Cerebellar nuclear complex (tissue), 1 donor: ENCODE results near the gene VEGFA.

Source experiments
- DNase-seq, 2 experiments: peaks; one replicate each; lab custom pipeline; 2025; lab: John Stamatoyannopoulos, UW

VEGFA gene

DNA sequence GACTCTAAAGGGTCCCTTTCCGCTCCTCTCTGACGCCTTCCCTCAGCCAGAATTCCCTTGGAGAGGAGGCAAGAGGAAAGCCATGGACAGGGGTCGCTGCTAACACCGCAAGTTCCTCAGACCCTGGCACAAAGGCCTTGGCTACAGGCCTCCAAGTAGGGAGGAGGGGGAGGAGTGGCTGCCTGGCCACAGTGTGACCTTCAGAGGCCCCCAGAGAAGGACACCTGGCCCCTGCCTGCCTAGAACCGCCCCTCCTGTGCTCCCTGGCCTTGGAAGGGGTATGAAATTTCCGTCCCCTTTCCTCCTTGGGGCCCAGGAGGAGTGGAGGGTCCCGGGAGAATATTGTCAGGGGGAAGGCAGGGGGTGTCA, 2.7 kb downstream of the VEGFA start:
- no peak for DNase-seq

DNA sequence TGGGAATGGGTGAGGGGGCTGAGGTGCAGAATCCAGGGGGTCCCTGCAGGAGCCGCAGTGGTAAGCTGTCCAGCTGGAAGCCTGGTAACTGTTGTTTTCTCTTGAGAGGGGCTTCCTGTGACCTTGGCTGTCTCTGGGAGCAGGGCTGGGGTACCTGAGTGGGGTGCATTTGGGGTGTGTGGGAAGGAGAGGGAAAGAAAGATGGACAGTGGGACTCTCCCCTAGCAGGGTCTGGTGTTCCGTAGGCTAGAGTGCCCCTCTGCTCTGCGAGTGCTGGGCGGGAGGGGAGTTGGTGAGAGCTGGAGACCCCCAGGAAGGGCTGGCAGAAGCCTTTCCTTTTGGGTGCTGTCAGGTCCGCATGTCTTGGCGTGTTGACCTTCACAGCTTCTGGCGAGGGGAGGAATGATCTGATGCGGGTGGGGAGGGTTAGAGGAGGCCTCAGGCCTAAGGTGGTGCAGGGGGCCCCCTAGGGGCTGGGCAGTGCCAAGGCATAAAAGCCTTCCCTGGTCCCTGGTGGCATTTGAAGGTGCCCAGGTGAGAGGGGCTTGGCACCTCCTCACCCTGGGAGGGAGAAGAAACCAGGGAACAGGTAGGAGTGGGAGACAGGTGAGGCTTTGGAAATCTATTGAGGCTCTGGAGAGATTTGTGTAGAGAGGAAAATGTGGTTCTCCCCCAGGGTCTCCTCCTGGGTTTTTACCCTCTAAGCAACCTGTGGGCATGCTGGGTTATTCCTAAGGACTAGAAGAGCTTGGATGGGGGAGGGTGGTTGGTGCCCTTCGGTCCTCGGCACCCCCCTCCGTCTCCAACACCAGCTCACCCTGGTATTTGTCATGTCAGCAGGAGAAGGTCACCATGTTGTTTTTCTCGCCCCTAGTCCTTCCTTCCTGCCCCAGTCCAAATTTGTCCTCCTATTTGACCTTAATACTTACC, 3.3 kb downstream of the VEGFA start:
- DNase-seq: no peak

DNA sequence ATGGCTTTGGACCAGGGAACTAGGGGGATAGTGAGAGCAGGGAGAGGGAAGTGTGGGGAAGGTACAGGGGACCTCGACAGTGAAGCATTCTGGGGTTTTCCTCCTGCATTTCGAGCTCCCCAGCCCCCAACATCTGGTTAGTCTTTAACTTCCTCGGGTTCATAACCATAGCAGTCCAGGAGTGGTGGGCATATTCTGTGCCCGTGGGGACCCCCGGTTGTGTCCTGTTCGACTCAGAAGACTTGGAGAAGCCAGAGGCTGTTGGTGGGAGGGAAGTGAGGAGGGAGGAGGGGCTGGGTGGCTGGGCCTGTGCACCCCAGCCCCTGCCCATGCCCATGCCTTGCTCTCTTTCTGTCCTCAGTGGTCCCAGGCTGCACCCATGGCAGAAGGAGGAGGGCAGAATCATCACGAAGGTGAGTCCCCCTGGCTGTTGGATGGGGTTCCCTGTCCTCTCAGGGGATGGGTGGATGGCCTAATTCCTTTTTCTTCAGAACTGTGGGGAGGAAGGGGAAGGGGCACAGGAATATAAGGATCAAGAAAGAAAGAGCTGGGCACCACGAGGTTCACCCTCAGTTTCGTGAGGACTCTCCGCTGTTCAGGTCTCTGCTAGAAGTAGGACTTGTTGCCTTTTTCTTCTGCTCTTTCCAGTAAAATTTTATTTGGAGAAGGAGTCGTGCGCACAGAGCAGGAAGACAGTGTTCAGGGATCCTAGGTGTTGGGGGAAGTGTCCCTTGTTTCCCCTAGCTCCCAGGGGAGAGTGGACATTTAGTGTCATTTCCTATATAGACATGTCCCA, 4.2 kb downstream of the VEGFA start:
- DNase-seq: no peak

DNA sequence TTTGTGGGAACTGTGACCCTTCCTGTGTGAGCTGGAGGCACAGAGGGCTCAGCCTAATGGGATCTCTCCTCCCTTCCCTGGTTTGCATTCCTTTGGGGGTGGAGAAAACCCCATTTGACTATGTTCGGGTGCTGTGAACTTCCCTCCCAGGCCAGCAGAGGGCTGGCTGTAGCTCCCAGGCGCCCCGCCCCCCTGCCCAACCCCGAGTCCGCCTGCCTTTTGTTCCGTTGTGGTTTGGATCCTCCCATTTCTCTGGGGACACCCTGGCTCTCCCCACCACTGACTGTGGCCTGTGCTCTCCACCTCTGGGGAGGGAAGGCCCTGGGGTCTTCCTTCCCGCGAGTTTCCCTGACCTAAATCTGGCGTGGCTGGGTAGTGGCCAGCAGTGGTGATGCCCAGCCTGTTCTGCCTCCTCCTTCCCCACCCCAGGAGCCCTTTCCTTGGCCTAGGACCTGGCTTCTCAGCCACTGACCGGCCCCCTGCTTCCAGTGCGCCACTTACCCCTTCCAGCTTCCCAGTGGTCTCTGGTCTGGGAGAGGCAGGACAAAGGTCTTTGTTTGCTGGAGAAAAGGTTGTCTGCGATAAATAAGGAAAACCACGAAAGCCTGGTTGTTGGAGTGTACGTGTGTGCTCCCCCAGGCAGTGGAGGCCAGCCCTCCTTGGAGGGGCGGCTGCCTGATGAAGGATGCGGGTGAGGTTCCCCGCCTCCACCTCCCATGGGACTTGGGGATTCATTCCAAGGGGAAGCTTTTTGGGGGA, 4.9 kb downstream of the VEGFA start:
- peak in 1 of 2 experiments; percentile 12 for DNase-seq

DNA sequence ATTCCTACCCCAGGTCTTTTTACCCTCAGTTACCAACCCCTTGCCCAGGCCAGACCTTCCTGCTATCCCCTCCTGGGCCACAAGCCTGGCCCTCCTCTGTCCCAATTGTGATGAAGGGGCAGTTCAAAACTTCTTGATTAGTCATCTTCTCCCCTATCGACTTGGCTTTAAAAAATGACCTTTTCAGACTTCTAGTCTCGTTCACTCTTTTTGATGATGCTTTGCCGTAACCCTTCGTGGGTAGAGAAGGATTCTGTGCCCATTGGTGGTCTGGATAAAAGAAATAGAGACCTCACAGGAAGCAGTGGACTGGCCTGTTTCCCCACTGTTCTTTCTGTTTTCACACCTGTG, 5.5 kb downstream of the VEGFA start:
- DNase-seq: no peak

DNA sequence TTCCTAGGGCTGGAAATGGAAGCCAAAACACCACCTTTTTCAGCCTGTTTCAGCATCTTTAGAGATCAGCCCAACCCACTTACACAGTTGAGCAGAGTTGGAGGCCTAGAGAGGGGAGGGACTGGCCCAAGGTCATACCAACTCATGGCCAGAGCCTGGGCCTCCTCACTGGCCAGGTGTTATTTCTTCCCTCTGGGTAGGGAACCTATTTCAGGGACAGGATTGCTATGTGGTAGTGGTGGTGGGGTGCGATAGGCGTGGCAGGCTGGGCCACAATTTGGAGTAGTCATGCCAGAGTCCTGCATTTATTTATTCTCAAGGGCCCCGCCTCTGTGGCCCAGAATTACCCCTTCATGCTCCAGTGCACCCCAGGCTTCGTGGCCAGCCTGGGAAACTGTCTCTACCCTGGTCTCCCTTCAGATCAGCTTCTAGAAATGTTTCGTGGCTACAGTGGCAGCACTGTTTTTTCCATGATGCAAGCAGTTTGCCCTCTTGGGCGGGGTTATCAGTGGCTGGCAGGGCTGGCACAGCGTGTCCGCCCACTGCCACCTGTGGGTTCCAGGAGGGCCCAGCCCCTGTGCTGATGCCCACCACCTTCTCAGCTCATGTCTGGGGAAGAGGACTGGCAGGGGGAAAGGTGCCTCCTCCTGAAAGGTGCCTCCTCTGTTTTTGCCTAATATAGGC, 6.2 kb downstream of the VEGFA start:
- no peak for DNase-seq

DNA sequence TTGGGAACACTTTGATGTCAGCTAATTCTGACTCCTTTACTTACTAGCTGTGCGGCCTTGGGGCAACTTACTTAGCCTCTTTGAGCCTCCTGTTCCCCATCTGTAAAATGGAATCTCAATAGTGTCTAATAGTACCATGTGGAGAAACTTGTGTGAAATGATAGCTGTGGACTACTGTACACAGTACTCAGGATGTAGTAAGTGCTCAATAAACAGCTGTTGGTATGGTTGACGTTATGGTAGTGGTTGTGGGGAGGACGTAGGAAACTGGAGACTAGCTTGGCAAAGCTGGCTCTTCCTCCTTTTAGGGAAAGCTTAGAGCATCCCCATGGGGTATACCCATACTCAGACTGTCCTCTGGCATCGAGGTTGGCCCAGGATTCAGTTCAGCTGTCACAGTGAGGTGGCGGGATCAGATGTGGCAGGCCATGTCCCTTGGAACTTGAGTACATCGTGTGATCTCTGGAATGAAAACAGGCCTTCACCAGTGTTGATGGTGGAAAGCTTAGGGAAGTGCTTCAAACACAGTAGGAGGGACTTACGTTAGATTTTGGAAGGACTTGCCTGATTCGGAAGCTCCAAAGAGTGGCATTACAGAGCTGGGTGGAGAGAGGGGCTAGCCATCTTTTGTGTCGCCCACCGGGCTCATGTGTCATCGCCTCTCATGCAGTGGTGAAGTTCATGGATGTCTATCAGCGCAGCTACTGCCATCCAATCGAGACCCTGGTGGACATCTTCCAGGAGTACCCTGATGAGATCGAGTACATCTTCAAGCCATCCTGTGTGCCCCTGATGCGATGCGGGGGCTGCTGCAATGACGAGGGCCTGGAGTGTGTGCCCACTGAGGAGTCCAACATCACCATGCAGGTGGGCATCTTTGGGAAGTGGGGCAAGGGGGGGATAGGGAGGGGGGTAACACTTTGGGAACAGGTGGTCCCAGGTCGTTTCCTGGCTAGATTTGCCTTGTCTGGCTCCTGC, 7.1 kb downstream of the VEGFA start:
- no peak for DNase-seq

DNA sequence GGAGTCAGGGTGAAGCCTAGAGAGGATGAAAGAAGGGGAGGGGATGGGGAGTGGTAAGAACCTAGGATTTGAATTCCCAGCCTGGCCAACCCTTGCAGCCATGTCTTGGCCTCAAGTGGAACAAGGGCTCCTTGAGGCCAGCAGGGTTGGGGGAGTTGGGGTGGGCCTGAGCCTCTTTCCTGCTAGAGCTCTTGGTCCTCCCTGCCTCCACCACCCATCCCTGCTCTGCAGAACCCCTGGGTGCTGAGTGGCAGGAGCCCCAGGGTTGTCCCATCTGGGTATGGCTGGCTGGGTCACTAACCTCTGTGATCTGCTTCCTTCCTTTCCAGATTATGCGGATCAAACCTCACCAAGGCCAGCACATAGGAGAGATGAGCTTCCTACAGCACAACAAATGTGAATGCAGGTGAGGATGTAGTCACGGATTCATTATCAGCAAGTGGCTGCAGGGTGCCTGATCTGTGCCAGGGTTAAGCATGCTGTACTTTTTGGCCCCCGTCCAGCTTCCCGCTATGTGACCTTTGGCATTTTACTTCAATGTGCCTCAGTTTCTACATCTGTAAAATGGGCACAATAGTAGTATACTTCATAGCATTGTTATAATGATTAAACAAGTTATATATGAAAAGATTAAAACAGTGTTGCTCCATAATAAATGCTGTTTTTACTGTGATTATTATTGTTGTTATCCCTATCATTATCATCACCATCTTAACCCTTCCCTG, 8.3 kb downstream of the VEGFA start:
- DNase-seq: no peak

DNA sequence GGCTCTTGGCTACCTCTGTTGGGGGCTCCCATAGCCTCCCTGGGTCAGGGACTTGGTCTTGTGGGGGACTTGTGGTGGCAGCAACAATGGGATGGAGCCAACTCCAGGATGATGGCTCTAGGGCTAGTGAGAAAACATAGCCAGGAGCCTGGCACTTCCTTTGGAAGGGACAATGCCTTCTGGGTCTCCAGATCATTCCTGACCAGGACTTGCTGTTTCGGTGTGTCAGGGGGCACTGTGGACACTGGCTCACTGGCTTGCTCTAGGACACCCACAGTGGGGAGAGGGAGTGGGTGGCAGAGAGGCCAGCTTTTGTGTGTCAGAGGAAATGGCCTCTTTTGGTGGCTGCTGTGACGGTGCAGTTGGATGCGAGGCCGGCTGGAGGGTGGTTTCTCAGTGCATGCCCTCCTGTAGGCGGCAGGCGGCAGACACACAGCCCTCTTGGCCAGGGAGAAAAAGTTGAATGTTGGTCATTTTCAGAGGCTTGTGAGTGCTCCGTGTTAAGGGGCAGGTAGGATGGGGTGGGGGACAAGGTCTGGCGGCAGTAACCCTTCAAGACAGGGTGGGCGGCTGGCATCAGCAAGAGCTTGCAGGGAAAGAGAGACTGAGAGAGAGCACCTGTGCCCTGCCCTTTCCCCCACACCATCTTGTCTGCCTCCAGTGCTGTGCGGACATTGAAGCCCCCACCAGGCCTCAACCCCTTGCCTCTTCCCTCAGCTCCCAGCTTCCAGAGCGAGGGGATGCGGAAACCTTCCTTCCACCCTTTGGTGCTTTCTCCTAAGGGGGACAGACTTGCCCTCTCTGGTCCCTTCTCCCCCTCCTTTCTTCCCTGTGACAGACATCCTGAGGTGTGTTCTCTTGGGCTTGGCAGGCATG, 9.2 kb downstream of the VEGFA start:
- no peak for DNase-seq

DNA sequence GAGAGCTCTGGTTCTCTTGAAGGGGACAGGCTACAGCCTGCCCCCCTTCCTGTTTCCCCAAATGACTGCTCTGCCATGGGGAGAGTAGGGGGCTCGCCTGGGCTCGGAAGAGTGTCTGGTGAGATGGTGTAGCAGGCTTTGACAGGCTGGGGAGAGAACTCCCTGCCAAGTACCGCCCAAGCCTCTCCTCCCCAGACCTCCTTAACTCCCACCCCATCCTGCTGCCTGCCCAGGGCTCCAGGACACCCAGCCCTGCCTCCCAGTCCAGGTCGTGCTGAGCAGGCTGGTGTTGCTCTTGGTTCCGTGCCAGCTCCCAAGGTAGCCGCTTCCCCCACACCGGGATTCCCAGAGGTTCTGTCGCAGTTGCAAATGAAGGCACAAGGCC, 9.8 kb downstream of the VEGFA start:
- DNase-seq: no peak

DNA sequence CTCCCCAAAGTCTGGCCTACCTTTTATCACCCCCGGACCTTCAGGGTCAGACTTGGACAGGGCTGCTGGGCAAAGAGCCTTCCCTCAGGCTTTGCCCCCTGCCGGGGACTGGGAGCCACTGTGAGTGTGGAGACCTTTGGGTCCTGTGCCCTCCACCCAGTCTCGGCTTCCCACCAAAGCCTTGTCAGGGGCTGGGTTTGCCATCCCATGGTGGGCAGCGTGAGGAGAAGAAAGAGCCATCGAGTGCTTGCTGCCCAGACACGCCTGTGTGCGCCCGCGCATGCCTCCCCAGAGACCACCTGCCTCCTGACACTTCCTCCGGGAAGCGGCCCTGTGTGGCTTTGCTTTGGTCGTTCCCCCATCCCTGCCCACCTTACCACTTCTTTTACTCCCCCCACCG, 10.3 kb downstream of the VEGFA start:
- no peak for DNase-seq

DNA sequence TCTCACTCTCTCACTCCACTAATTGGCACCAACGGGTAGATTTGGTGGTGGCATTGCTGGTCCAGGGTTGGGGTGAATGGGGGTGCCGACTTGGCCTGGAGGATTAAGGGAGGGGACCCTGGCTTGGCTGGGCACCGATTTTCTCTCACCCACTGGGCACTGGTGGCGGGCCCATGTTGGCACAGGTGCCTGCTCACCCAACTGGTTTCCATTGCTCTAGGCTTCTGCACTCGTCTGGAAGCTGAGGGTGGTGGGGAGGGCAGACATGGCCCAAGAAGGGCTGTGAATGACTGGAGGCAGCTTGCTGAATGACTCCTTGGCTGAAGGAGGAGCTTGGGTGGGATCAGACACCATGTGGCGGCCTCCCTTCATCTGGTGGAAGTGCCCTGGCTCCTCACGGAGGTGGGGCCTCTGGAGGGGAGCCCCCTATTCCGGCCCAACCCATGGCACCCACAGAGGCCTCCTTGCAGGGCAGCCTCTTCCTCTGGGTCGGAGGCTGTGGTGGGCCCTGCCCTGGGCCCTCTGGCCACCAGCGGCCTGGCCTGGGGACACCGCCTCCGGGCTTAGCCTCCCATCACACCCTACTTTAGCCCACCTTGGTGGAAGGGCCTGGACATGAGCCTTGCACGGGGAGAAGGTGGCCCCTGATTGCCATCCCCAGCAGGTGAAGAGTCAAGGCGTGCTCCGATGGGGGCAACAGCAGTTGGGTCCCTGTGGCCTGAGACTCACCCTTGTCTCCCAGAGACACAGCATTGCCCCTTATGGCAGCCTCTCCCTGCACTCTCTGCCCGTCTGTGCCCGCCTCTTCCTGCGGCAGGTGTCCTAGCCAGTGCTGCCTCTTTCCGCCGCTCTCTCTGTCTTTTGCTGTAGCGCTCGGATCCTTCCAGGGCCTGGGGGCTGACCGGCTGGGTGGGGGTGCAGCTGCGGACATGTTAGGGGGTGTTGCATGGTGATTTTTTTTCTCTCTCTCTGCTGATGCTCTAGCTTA, 11.2 kb downstream of the VEGFA start:
- no peak for DNase-seq

DNA sequence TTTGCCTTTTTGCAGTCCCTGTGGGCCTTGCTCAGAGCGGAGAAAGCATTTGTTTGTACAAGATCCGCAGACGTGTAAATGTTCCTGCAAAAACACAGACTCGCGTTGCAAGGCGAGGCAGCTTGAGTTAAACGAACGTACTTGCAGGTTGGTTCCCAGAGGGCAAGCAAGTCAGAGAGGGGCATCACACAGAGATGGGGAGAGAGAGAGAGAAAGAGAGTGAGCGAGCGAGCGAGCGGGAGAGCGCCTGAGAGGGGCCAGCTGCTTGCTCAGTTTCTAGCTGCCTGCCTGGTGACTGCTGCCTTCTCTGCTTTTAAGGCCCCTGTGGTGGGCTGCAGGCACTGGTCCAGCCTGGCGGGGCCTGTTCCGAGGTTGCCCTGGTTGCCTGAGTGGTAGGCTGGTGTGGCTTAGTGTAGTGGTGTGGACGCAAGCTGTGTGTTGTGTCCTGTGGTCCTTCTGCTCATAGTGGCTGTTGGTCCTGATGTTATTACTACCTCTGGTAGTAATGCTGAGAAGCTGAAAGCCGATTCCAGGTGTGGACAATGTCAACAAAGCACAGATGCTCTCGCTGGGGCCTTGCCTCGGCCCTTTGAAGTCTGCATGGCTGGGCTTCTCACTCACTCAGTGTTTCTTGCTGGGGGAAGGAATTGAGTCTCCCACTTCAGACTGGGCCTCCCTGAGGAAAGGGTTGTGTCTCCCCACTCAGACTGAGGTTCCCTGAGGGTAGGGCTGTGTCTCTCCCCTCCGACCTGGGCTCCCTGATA, 12.1 kb downstream of the VEGFA start:
- DNase-seq: no peak

DNA sequence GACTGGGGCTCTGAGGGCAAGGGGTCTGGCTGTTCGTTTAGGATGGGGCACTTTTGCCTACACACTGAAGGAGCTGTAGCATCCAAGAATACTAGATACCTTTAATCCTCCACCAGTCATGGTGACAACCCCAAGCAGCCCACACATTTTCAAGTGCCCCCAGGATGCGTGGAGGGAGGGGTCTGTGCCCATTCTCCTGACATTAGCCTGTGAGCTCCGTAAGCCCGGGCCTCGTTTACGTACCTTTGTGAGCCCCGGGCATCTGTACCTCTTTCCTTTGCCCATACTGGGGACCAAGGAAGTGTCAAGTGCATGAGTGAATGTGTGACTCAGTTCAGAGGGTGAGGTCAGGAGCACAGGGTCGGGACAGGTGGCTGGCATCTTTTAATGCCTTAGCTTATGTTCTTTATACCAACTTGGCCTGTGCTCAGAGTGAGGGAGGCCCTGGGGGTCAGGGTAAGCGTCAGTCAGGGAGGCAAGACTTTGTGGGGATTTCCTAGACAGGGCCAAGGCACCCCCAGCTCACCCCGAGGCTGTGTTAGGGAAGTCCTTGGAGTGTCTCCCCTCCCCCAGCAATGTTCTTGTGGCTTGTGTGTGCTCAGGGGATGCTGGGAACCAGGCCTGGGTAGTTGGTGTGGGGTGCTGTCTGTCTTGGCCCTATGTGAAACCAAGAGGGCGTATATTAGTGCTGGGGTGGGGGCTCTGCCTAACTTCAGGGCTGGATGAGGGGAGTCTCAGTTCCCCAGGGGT, 12.9 kb downstream of the VEGFA start:
- DNase-seq: no peak

DNA sequence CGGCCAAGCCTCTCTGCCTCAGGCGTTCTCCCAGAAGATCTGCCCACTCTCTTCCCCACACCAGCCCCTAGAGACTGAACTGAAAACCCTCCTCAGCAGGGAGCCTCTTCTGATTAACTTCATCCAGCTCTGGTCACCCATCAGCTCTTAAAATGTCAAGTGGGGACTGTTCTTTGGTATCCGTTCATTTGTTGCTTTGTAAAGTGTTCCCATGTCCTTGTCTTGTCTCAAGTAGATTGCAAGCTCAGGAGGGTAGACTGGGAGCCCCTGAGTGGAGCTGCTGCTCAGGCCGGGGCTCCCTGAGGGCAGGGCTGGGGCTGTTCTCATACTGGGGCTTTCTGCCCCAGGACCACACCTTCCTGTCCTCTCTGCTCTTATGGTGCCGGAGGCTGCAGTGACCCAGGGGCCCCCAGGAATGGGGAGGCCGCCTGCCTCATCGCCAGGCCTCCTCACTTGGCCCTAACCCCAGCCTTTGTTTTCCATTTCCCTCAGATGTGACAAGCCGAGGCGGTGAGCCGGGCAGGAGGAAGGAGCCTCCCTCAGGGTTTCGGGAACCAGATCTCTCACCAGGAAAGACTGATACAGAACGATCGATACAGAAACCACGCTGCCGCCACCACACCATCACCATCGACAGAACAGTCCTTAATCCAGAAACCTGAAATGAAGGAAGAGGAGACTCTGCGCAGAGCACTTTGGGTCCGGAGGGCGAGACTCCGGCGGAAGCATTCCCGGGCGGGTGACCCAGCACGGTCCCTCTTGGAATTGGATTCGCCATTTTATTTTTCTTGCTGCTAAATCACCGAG, 14.2 kb downstream of the VEGFA start:
- no peak for DNase-seq
